Spinal cord (tissue), 10 donors: ENCODE results near the gene ARG1. TPM values are rescaled to one million over a fixed set of nuclear protein-coding genes. Genes with fewer than 3 reads are reported as not detected.

Experiments used
- DNase-seq, 6 donors: peaks; one replicate each; pipeline versions ENCODE4 v3.0.0 to v3.0.0-alpha.2; 2013 to 2015; ENCODE audit warnings: low spot score in 6 of 6, low read depth in 4 of 6
- H3K27ac ChIP-seq: one replicate; pipeline ENCODE4 v1.5.1; 2013; ENCODE audit warnings: low read depth, low read length, control low read depth
- H3K27me3 ChIP-seq: one replicate; pipeline ENCODE4 v1.6.1; 2013; ENCODE audit warnings: low read length; ENCODE audit not compliant: control insufficient read depth, insufficient read depth
- H3K36me3 ChIP-seq: one replicate; pipeline ENCODE4 v1.6.1; 2013; ENCODE audit warnings: low read length; ENCODE audit not compliant: control insufficient read depth, insufficient read depth
- H3K4me1 ChIP-seq: one replicate; pipeline ENCODE4 v1.6.1; 2013; ENCODE audit warnings: low read length; ENCODE audit not compliant: control insufficient read depth, insufficient read depth
- H3K4me3 ChIP-seq: one replicate; pipeline ENCODE4 v1.5.1; 2013; ENCODE audit warnings: low read depth, low read length, control low read depth
- H3K9me3 ChIP-seq: one replicate; pipeline ENCODE4 v1.6.1; 2013; ENCODE audit warnings: low read length; ENCODE audit not compliant: control insufficient read depth, insufficient read depth
- WGBS: methylation state at CpG from one replicate; pipeline ENCODE4 v1.1.5; 2013; ENCODE audit warnings: missing lambda C conversion rate; ENCODE audit not compliant: insufficient coverage; 5-methylcytosine and 5-hydroxymethylcytosine counted together
- polyA plus RNA-seq, 2 donors: library from polyadenylated mRNA; unstranded; fragments of 120-200 nt; gene quantifications; one replicate each; pipeline ENCODE4 v1.2.1, GENCODE V29; 2013; ENCODE audit not compliant: insufficient read length in 2 of 2
- total RNA-seq, 2 donors: library from RNA; depleted of rRNA in 1 of 2; stranded (reverse); fragments of 120-200 nt in 1 of 2; fragments of >200 nt in 1 of 2; gene quantifications; one replicate each; pipeline versions ENCODE4 v1.2.3 to v1.2.4, GENCODE V29; 2013 to 2014
- donor health status: healthy.

ARG1 gene
- total and polyA plus RNA-seq, 4 donors, result 0.17 to 10.7 (median 0.39) TPM

DNA sequence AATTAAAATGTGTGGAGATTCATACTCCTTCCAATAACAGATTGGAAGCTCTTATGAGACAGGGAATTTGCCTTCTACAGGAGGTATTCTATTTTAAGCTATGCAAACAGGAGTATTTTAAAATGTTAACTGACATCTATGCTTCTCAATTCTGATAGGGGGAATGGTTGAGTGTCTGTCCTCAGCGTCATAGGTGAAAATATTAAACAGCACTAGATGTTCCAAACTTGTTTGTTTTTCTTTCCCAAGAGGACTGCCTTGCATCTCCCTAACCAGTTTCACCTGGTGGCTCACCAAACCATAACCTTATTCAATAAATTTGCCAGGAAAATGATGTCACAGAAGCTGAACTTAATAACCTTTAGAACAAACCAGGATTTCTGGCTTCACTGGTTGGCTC, 24.6 kb upstream of the ARG1 start:
- Histone ChIP-seq H3K27ac (no peak overlapping the region), H3K36me3 (no peaks in the 10 kb centered on the region), H3K4me3 (no peak overlapping the region), H3K4me1 (no peaks in the 10 kb centered on the region), H3K27me3 (no peaks in the 10 kb centered on the region), H3K9me3 (no peaks in the 10 kb centered on the region)
- no peak for DNase-seq
- WGBS, result no CpG with 5 or more reads among the region's 1 CpG

DNA sequence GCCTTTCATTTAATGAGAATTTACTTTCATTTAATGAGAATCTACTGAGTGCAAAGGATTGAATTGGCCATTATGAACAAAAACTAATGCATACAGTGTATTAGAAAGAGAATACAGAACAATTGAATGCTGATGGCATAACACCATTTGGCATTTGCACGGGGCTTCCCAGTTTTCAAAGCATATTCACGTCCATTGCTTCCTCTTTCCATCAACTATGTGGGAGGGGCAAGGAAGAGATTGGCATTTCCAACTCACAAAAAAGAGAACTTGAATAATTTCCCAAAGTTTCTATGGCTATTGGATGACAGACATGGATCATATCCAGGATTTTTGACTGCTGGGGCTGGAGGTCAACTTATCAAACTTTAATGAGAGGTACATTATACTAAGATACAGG, 23.2 kb upstream of the ARG1 start:
- Histone ChIP-seq H3K9me3 (no peaks in the 10 kb centered on the region), H3K4me1 (no peaks in the 10 kb centered on the region), H3K36me3 (no peaks in the 10 kb centered on the region), H3K27me3 (no peaks in the 10 kb centered on the region), H3K4me3 (no peak overlapping the region), H3K27ac (no peak overlapping the region)
- WGBS, result no CpG with 5 or more reads among the region's 2 CpGs
- DNase-seq, result no peak

DNA sequence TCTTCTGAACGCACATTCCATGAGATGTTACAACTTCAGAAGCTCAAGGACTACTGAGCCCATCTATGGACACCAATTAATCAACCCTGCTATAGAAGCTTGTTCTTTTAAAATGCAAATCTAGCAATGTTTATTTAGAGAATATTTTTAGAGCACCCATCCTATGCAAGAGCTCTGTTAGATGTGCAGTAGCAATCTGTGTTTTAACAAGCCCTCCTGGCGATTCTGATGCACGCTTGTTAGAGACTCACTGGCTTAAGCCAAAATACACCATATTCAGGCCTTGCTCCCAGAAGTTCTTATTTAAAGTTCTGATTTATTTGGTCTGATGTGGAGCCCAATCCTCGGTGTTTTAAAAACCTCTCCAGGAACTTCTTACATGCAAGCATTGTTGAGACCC, 21.1 kb upstream of the ARG1 start:
- no peaks in the 10 kb centered on the region for H3K9me3 ChIP-seq
- no CpG with 5 or more reads among the region's 4 CpGs for WGBS
- H3K4me3 ChIP-seq, result no peak overlapping the region
- peak in 1 of 6 donors; percentile 34 for DNase-seq
- H3K4me1 ChIP-seq, result no peaks in the 10 kb centered on the region
- H3K36me3 ChIP-seq, result no peaks in the 10 kb centered on the region
- no peak overlapping the region for H3K27ac ChIP-seq
- no peaks in the 10 kb centered on the region for H3K27me3 ChIP-seq

DNA sequence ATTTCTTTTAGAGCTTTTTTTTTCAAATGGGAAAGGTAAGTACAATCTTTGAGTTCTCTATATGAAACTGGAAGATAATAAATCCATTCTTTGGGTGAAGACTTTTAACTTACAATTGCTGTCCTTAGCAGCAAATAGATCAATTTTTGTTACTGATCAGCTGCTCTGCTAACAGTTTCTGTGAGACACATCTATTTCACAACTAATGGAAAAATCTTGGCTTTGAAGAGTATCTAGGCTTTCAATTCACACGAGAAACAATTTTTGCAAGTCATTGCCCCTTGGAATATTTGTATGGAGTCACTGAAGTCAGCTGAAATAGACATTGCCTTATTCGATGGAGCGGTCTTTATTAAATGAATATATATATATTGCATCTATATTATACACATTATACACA, 20.5 kb upstream of the ARG1 start:
- H3K9me3 ChIP-seq, result no peaks in the 10 kb centered on the region
- H3K27me3 ChIP-seq, result no peaks in the 10 kb centered on the region
- H3K4me3 ChIP-seq, result no peak overlapping the region
- no peaks in the 10 kb centered on the region for H3K36me3 ChIP-seq
- WGBS, result no CpG with 5 or more reads among the region's 3 CpGs
- no peak for DNase-seq
- H3K27ac ChIP-seq, result no peak overlapping the region
- H3K4me1 ChIP-seq, result no peaks in the 10 kb centered on the region

DNA sequence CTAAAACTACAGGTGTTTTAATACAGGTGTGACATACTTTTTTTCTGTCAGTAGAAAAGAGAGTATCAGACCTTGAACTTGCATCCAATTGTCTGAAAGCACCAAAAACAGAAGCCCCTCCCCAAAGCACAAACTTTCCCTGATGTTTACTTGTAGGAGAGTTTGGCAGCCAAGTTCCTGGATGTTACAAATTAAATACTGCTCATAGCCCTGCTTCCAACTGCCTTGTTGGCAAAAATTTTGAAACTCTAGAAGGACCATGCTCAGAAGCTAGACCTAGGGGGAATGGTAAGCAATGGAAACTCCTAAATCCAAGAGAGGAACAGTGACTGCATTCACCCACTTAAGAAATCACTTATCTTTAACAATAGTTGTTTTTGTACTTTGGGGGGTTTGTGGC, 17.0 kb upstream of the ARG1 start:
- no peak overlapping the region for H3K4me3 ChIP-seq
- H3K36me3 ChIP-seq, result no peaks in the 10 kb centered on the region
- H3K9me3 ChIP-seq, result no peaks in the 10 kb centered on the region
- H3K4me1 ChIP-seq, result no peaks in the 10 kb centered on the region
- peak in 1 of 6 donors; percentile 10 for DNase-seq
- H3K27me3 ChIP-seq, result no peaks in the 10 kb centered on the region
- H3K27ac ChIP-seq, result no peak overlapping the region

DNA sequence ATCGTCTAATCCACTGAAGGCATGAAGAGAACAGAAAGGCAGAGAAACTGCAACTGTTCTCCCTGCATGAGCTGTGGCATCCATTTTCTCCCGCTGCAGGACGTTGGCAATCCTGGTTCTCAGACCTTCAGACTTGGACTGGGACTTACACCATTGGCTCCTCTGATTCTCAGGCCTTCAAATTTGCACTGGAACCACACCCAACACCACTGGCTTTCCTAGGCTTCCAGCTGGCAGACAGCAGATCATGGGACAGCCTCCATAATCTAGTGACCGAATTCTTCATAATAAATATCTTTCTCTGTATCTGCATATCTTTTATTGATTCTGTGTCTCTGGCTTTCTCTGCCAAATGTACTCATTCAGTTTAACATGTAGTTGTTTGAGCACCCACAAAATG, 14.1 kb upstream of the ARG1 start:
- no peaks in the 10 kb centered on the region for H3K36me3 ChIP-seq
- H3K9me3 ChIP-seq, result no peaks in the 10 kb centered on the region
- H3K4me3 ChIP-seq, result no peak overlapping the region
- DNase-seq, result no peak
- no peak overlapping the region for H3K27ac ChIP-seq
- WGBS, result 86% methylated on average over 3 of the region's 4 CpGs
- no peaks in the 10 kb centered on the region for H3K27me3 ChIP-seq
- no peaks in the 10 kb centered on the region for H3K4me1 ChIP-seq

DNA sequence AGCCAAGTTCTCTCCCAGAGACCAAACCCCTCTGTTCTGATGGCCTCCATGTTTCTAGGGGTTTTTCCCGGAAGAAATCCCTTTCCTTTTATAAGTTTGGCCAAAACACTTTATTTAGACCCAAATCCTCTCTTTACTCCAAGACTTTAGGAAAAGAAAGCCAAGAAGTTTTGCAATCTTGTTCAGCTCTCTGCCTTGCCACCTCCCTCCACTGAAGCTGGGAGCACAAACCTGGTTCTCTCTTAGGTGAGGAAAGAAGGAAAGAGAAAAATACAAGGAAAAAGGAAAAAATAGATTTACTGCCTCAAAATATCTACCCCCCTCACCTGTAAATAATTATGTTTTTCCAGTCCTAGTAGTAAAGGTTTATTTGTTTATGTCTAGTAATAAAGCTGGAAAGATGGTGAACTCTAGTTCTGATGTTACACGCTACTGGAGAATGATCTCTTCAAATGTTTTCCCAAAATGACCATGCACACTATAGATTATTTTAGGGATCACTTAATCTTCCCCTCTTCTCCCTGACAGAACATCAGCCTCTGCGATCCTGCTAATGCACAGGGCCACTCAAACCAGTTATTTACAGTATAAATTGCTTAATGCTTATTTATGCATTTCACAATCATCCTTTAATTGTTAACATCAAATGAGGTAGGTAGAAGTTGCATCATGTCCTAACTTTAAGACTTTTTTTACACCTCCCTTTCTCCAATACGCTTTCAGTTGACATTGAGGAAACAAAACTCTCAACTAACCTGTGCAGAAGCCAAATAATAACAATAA, 10.9 kb upstream of the ARG1 start:
- Histone ChIP-seq H3K4me3 (no peak overlapping the region), H3K36me3 (no peaks in the 10 kb centered on the region), H3K27me3 (no peaks in the 10 kb centered on the region), H3K4me1 (no peaks in the 10 kb centered on the region), H3K27ac (no peak overlapping the region), H3K9me3 (no peaks in the 10 kb centered on the region)
- WGBS, result 100% methylated on average over 1 of the region's 4 CpGs
- no peak for DNase-seq

DNA sequence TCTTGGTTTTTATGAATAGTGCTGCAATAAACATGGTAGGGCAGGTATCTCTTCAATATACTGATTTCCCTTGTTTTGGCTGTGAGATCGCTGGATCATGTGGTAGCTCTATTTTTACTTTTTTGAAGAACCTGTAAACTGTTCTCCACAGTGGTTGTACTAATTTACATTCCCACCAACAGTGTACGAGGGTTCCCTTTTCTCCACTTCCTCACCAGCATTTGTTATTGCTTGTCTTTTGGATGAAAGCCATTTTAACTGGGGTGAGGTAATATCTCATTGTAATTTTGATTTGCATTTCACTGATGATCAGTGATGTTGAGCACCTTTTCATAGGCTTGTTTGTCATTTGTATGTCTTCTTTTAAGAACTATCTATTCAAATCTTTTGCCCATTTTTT, 8.0 kb upstream of the ARG1 start:
- Histone ChIP-seq H3K4me3 (no peak overlapping the region), H3K36me3 (no peaks in the 10 kb centered on the region), H3K27ac (no peak overlapping the region), H3K27me3 (no peaks in the 10 kb centered on the region), H3K4me1 (no peaks in the 10 kb centered on the region), H3K9me3 (no peaks in the 10 kb centered on the region)
- no CpG with 5 or more reads among the region's 2 CpGs for WGBS
- no peak for DNase-seq

DNA sequence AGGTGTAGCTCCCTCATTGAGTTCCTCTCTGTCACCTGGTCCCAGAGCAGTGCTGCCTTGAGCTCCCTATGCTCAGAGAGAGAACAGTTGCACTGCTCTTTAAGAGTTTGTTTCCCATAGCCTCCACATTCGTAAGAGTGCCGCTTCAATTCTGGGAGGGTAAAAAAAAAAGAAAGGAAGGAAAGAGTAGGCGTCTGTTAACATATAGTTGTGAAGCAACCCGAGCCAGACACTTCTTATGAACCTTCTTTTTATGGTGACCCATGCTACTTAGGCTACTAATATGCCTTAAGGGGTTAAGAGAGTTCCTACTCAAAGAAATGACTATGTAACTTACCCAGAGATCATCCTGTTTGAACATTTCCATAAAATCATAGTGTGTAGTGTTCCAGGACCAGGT, 4.3 kb upstream of the ARG1 start:
- Histone ChIP-seq H3K36me3 (no peaks in the 10 kb centered on the region), H3K27ac (no peak overlapping the region), H3K4me3 (no peak overlapping the region), H3K4me1 (no peaks in the 10 kb centered on the region), H3K9me3 (no peaks in the 10 kb centered on the region), H3K27me3 (no peaks in the 10 kb centered on the region)
- WGBS, result no CpG with 5 or more reads among the region's 4 CpGs
- DNase-seq, result no peak

DNA sequence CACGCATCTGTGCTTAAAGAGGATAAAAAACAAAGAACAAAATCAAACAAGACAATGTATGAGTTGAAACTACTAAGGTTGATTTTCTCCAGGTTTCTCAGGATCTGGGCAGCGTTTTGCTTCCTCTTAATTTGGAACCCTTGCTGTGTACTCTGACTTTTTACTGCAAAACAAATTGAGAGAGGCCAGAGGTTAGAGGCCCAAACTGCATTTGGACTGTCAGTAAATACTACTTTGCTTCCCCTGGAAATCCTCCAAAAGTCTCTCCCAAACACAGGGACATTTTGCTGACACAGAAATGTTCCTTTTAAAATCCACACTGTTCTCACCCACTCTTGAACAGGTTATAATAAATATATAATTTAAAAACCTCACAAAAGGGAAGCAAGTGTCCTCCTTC, 1.1 kb downstream of the ARG1 start:
- H3K27me3 ChIP-seq, result no peaks in the 10 kb centered on the region
- no peak overlapping the region for H3K27ac ChIP-seq
- peaks cover 3% of the 10 kb centered on the region for H3K36me3 ChIP-seq
- WGBS, result 0% methylated on average over 1 of the region's 2 CpGs
- H3K9me3 ChIP-seq, result no peaks in the 10 kb centered on the region
- H3K4me1 ChIP-seq, result no peaks in the 10 kb centered on the region
- peak in 2 of 6 donors; percentile 6 to 42 for DNase-seq
- H3K4me3 ChIP-seq, result no peak overlapping the region
